OCI-LY1 (cell line): ENCODE measurements around the gene SMC6.

Experiments
- CTCF ChIP-seq: fragments of 200-600 bp; sonication (generic), shearing (Covaris generic); IDR thresholded peaks from 2 replicates; pipeline ENCODE4 v1.5.1; 2017; ENCODE audit warnings: mild to moderate bottlenecking, antibody characterized with exemption, low read length, moderate library complexity, mixed read lengths
- EZH2 ChIP-seq: fragments of 200-600 bp; sonication (generic), shearing (Covaris generic); IDR thresholded peaks from 2 replicates; pipeline ENCODE4 v1.8.0; 2017; ENCODE audit warnings: borderline replicate concordance, mixed run types, mild to moderate bottlenecking, antibody characterized with exemption, low read length, moderate library complexity, mixed read lengths

DNA sequence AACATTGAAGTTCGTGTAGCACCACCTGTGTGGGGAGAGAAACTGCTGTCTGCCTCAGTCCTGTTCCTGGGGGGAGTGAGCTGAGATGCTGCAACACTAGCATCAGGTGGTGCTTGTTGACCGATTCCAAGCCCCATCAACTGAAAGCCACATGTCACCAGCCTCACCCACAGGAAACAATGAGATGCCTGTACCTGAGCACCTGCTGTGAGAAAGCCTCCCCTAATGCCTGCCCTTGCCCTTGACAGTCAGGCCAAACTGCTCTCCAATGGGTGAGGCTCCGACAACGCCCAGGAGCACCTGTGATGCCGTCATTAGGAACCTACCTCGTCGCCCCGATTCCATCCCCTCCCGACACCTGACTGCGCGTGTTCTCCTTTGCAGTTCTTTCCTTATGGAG, 104.6 kb downstream of the SMC6 start:
- TF ChIP-seq CTCF = no peak
- no peak for TF ChIP-seq EZH2
